NCI-H510A treated with DMSO at 0.1 percent for 48 hours (cell line): ENCODE measurements around the gene DYNC1LI2.
"Not testable (repeated sequence)": the region's sequence is repeated elsewhere in the genome, so short reads cannot be mapped to it uniquely, and the experiment has no call there.

ENCODE experiments used
- DNase-seq: peaks from one replicate; lab custom pipeline; 2025; lab: John Stamatoyannopoulos, UW

The DYNC1LI2 gene

GRCh38 chr16:66696669-66697630 is 54.5 kb downstream of the DYNC1LI2 start, which contains the start of gene CMTM4:
Gene CMTM4, minus strand, starts transcription at chr16:66696743. Its CDS starts 218 bp downstream, at chr16:66696525.
- peak; percentile 71 for DNase-seq

- DNase-seq, result peak; percentile 24
These were observed 55.3 kb downstream of the DYNC1LI2 start for GRCh38 chr16:66695935-66696668.

- no peak for DNase-seq
These were observed 55.9 kb downstream of the DYNC1LI2 start for GRCh38 chr16:66695471-66695934.

- no peak for DNase-seq
These were observed 58.3 kb downstream of the DYNC1LI2 start for GRCh38 chr16:66693149-66693548.

GRCh38 chr16:66692341-66692740 is 59.1 kb downstream of the DYNC1LI2 start:
- no peak for DNase-seq

- no peak for DNase-seq
These were observed 60.2 kb downstream of the DYNC1LI2 start for GRCh38 chr16:66691234-66691633.

GRCh38 chr16:66690106-66690847 is 61.1 kb downstream of the DYNC1LI2 start:
- no peak for DNase-seq

- DNase-seq, result no peak
These were observed 62.1 kb downstream of the DYNC1LI2 start for GRCh38 chr16:66689282-66689681.

GRCh38 chr16:66687906-66688625 is 63.3 kb downstream of the DYNC1LI2 start:
- DNase-seq, result no peak

GRCh38 chr16:66685501-66686115 is 65.8 kb downstream of the DYNC1LI2 start:
- not testable (repeated sequence) for DNase-seq

GRCh38 chr16:66682271-66682670 is 69.1 kb downstream of the DYNC1LI2 start:
- DNase-seq, result no peak

GRCh38 chr16:66681676-66682075 is 69.7 kb downstream of the DYNC1LI2 start:
- no peak for DNase-seq

GRCh38 chr16:66678337-66678736 is 73.1 kb downstream of the DYNC1LI2 start:
- DNase-seq, result no peak

GRCh38 chr16:66677836-66678235 is 73.6 kb downstream of the DYNC1LI2 start:
- no peak for DNase-seq

GRCh38 chr16:66677179-66677578 is 74.2 kb downstream of the DYNC1LI2 start:
- no peak for DNase-seq

- DNase-seq, result no peak
These were observed 74.8 kb downstream of the DYNC1LI2 start for GRCh38 chr16:66676599-66676998.

GRCh38 chr16:66673691-66674090 is 77.7 kb downstream of the DYNC1LI2 start:
- no peak for DNase-seq
